Measurements from ENCODE around the gene TIMM10B. TPM values are rescaled to one million over a fixed set of nuclear protein-coding genes. Genes with fewer than 3 reads are reported as not detected.

The TIMM10B gene
- total and polyA plus RNA-seq, 9 of the 15 experiments (the other 6 are each of a cell fraction or from before 2014, with no cell fraction given): 43.2 to 163 (median 57.0) TPM

GRCh38 chr11:6431861-6432260, 49.4 kb upstream of the TIMM10B start:
- Histone ChIP-seq H4K20me1 (replicated peaks; ENCODE audit: control insufficient read depth, insufficient read depth, low read length) (no peaks in the 10 kb centered on the region), H2AFZ (ENCODE audit: low read depth, low read length) (no peak overlapping the region), H3K4me1 (replicated peaks in 1 of 2; ENCODE audit: control insufficient read depth in 2 of 2, insufficient read depth in 2 of 2, low read length in 2 of 2) (no peaks in the 10 kb centered on the region; a peak in 1 of 5 replicates), H3K9me3 (replicated peaks; ENCODE audit: control insufficient read depth, insufficient read depth, low read depth, low read length) (no peaks in the 10 kb centered on the region), H3K79me2 (ENCODE audit: control insufficient read depth, insufficient read depth, low read length) (no peaks in the 10 kb centered on the region), H3K4me2 (ENCODE audit: insufficient read depth, low read length) (no peak overlapping the region), H3K4me3 (no peak overlapping the region), H3K9ac (ENCODE audit: insufficient read depth in 1 of 2, low read depth in 2 of 2, low read length in 2 of 2) (no peak overlapping the region), H3K36me3 (ENCODE audit: control insufficient read depth, insufficient read depth, low read length) (no peaks in the 10 kb centered on the region), H3K27me3 (ENCODE audit: control insufficient read depth in 2 of 2, insufficient read depth in 2 of 2, low read length in 2 of 2) (peaks cover 14 to 33% of the 10 kb centered on the region in 2 experiments; a peak in 3 of 5 replicates), H3K9me1 (ENCODE audit: control insufficient read depth, insufficient read depth, low read length) (no peaks in the 10 kb centered on the region), H3K27ac (ENCODE audit: extremely low read depth, low read depth, low read length) (no peak overlapping the region)
- no TSS peak for BruUV-seq (replicated peaks)
- DNase-seq (ENCODE audit: extremely low read depth in 1 of 4, low spot score in 3 of 4): no peak
- POLR2A ChIA-PET: interaction anchor here (2.7 kb wide), 1 partner anchor 9 kb away, joined by 7 read pairs; the partner anchor contains the start of gene HPX
- no peak for ATAC-seq
- TF ChIP-seq SFPQ (IDR thresholded peaks at IDR 0.05; ENCODE audit: low read depth, low read length) (no peak), MNT (conservative IDR thresholded peaks at IDR 0.05) (no peak), ZZZ3 (IDR thresholded peaks at IDR 0.05) (no peak), RBM39 (optimal IDR thresholded peaks at IDR 0.05; ENCODE audit: low read depth, low read length) (no peak), GATAD2B (IDR thresholded peaks at IDR 0.05; ENCODE audit: borderline replicate concordance) (no peak), ZNF395 (CRISPR knock-in tag; IDR thresholded peaks at IDR 0.05) (no peak), FOXM1 (IDR thresholded peaks at IDR 0.05; ENCODE audit: low read depth) (no peak), FOXM1 (CRISPR knock-in tag; IDR thresholded peaks at IDR 0.05; ENCODE audit: low read depth) (no peak)
- no peak for FAIRE-seq
- in situ Hi-C loops (cut with MboI) (no loop called here), intact Hi-C loops (cut with micrococcal nuclease) (no loop called here)
- 11% methylated on average over 3 of the region's 3 CpGs for WGBS (ENCODE audit: insufficient coverage, low coverage, missing lambda C conversion rate)
- CTCF ChIA-PET (ENCODE audit: low intra/inter-chr PET ratio): no interaction called here
